Measurements from ENCODE around the gene TXNRD2.

Gene TXNRD2

DNA sequence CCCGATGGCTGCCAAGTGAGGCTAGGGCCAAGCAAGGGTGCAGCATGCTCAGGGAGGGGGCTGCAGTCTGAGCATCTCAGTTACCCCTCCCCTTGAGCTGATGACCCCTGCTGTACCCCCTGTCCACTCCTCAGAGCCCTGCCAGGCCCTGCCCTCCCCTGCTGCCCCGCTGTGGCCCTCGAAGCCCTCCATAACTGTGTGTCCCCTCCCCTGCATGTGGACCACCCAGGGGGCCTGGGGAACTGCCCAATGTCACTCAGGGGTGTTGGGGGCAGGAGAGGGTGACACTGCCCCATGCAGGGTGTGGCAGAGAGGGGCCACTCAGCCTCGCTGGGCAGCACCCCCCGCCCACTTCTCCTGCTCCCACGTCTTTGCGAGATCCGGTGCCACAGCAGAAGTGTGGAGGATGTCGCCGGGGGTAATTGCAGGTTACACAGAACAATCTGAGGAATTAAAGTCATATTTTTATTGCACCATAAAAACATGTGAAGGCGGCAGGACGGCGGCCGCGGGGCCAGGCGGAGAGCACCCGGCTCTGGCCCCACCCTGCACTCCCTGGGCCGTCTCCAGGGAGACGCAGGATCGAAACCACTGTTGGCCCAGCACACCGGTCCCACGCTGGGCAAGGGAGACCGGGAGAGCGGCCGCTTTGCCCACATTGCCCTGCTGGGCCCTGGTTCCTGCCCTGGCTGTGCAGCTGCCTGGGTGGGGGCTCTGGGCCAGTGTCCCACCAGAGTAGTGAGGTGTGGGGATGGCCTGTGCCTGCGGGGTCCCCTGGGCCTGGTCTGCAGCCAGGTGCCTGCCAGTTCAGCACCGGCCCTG is 68.3 kb downstream of the TXNRD2 start:
- no peak for DNase-seq

- DNase-seq, result no peak
These were observed 68.9 kb downstream of the TXNRD2 start for GRCh38 chr22:19872779-19873137.

GRCh38 chr22:19871845-19872778 is 69.5 kb downstream of the TXNRD2 start:
- no peak for DNase-seq

DNA sequence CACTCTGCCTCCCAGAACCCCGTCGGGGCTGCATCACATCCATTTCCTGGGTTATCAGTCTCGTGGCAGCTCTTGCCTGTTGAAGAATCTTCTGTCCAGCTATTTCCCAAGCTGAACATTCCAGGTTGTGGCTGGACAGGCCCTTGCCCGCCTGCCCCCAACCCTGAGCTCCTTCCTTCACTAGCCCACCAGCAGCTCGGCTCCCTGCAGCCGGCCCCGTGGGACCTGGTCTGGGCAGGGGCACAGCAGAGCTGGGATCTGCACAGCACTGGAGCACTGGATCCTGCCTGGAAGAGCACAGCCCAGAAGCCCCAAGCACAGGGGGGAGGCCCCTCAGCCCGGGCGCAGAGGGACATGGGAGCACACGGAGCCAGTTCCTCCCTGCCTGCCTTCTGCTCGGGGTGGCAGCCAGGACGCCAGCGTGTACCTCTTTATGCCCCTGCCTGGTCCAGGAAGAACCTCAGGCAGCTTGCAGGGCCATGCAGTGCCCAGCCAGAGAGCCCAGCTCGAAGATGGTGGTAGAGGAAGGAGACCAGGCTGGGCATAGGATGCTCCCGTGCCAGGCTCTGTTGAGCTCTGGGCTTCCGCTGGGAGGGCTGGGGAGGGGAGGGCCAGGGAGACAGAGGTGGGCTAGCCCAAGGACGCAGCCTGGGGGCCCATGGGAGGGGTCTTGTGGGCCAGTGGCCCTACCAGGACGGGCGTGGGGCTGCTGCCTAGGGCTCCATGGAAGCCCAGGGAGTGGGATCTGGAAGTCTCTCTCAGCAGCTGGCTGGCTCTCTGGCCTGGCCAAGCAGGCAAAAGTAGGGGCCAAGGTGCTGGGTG is 70.4 kb downstream of the TXNRD2 start:
- no peak for DNase-seq

DNA sequence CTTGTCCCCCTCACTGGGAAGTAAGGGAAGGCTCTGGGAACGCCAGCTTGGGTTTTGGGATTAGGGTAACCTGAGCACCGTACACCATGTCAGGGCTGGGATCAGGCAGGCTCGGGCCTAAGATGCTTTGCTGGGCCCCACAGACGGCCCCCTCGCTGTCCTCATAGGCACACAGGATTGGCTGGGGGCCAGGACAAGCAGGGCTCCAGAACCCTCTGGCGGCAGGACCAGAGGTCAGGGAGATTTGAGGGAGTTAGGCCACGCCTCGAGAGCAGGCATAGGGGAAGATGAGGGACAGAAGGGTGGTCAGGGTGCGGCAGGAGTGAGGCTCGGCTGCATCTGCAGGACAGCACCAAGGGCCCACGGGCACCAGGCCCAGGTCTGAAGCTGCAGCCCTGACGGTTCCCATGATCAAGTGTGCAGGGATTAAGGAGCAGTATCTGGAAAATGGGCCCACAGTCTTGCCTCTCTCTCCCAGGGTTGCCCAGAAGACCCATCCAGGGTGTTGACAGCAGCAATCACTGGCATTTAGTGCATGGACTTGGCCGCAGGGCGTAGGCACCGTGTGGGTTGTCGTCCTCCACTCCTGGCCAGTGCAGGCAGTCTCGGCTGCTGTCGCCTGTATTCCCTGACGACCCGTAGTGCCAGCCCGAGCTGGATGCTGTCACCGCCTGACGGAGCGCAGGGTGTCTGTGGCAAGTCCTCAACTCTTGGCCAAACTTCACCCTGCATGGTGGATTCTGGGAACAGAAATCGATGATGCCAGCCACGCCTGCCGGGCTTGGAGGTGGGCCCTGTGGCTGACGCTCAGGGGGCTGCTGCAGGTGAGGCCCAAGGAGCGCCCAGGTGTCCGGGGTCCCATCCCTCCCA is 71.2 kb downstream of the TXNRD2 start:
- no peak for DNase-seq

DNA sequence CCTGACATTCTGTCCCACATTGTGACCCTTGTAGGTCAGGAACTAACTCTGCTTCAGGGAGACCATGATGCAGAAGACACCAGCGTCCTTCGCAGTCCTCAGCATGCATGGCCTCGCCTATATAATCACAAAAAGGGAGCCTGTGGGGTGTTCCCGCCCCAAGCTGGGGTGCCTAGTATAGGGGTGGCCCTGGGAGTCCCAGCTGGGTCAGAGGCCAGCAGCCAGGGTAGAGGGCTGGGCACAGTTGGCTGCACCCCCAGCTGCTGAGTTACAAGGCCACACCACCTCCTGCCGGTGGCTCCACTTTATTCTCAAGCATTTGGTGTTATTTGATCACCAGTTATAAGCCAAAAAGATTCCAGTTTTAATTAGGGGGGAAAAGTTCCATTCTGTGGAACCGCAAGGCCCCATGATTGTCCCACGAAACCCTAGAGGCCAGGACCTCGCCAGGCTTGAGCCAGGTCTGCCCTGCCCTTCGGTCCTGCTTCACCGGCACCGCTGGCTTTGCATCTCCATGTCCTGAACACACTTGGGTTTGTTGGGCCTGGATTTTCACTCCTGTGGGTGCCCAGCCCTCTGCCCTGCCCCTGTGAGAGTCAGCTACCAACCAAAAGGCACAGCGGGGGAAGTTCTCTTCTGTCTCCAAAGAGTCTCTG is 72.0 kb downstream of the TXNRD2 start:
- no peak for DNase-seq

GRCh38 chr22:19868773-19869471 is 72.7 kb downstream of the TXNRD2 start:
- no peak for DNase-seq

DNA sequence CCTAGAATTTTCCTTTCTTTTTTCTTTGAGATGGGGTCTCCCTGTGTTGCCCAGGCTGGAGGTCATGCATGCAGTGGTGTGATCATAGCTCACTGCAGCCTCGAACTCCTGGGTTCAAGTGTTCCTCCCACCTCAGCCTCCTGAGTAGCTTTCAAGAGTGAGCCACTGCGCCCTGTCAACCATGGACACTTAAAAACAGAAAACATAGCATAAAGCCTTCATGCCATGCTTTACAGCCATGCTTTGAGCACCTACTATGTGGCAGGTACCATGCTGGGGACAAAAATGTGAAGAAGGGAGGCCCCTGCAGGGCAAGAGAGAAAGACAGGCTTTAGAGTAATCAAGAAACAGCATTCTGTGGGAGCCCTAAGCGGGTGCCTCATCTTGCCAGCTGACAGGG is 73.3 kb downstream of the TXNRD2 start:
- DNase-seq, result no peak

GRCh38 chr22:19867617-19868016 is 74.0 kb downstream of the TXNRD2 start:
- no peak for DNase-seq

DNA sequence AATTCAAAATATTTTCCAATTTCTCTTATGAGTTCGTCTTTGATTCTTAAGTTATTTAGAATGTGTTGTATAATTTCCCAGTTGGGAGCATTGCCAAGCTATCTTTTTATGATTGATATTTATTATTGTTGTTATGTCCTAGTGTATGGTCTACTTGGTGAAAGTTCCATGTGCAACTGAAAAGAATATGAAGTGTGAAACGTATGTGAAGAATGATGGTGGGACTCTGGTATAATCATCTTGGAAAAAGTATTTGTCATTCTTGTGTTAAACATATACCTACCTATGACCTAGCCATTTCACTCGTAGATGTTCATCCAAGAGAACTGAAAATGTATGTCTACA is 75.0 kb downstream of the TXNRD2 start:
- no peak for DNase-seq

GRCh38 chr22:19865141-19865829 is 76.3 kb downstream of the TXNRD2 start:
- no peak for DNase-seq

DNA sequence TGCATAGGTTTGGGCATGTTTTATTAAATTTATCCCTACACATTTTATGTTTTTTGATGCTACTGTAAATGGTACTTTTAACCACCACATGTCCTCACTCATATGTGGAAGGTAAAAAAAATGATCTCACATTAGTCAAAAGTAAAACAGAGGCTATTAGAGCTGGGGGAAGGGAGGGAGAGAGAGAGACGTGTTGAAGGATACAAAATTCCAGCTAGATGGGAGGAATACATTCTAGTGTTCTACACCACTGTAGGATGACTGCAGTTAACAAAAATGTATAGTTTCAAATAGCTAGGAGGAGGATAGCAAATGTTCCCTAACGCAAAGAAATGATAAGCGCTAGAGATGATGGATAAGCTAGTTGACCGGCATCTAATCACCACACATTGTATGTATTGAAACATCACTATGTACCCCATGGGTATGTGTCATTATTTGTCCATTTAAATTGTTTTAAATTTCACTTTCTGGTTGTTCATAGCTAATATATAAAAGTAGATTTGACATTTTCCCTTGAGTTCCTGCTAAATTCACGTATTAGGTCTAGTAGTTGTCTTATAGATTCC is 77.0 kb downstream of the TXNRD2 start:
- no peak for DNase-seq

- no peak for DNase-seq
These were observed 78.0 kb downstream of the TXNRD2 start for GRCh38 chr22:19863571-19863970.

DNA sequence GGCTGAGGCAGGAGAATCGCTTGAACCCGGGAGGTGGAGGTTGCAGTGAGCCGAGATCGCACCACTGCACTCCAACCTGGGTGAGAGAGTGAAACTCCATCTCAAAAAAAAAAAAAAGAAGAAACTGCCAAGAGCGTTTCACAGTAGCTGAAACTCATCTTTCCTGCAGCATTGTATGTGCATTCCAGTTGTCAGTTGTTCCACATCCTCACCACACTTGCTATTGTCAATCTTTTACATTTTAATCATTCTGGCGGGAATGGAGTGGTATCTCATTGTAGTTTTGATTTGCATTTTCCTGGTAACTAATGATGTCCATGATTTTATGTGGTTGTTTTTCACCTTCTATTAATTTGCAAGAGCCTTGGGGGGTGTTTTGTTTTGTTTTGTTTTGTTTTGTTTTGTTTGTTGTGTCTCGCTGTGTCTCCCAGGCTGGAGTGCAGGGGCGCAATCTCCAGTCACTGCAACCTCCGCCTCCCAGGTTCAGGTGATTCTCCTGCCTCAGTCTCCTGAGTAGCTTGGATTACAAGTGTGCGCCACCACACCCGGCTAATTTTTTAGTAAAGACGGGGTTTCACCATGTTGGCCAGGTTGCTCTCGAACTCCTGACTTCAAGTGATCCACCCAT is 78.9 kb downstream of the TXNRD2 start:
- DNase-seq, result no peak

GRCh38 chr22:19859861-19860510 is 81.6 kb downstream of the TXNRD2 start:
- no peak for DNase-seq

- no peak for DNase-seq
These were observed 84.2 kb downstream of the TXNRD2 start for GRCh38 chr22:19857382-19857781.

GRCh38 chr22:19855504-19856409 is 85.9 kb downstream of the TXNRD2 start:
- peak; percentile 58 for DNase-seq
